Caco-2 (cell line): ENCODE results near the gene USP9X. TPM values are rescaled to one million over a fixed set of nuclear protein-coding genes. Genes with fewer than 3 reads are reported as not detected.
"Not testable (repeated sequence)": the region's sequence is repeated elsewhere in the genome, so short reads cannot be mapped to it uniquely, and the experiment has no call there.

Experiments used
- BruUV-seq: library from RNA; stranded (reverse); fragments of 400-500 nt; replicated peaks from 2 replicates; lab custom pipeline; 2021; lab: Mats Ljungman, UMichigan
- CTCF ChIA-PET: fragments of 300-600 bp; sonication (Branson Sonifier 250); formaldehyde crosslinking; loops from one replicate; lab custom pipeline; 2022; ENCODE audit warnings: antibody characterized with exemption; lab: Charles Lee
- POLR2A ChIA-PET: fragments of 300-600 bp; sonication (Branson Sonifier 250); formaldehyde crosslinking; loops from one replicate; lab custom pipeline; 2022; ENCODE audit warnings: antibody characterized with exemption; lab: Charles Lee
- DNase-seq, 2 experiments: peaks; one replicate each; pipeline versions ENCODE4 v3.0.0 to v3.0.0-alpha.2; 2020 to 2022
- H3K27me3 ChIP-seq: replicated peaks from 2 replicates; pipeline ENCODE4 v1.6.0; 2011; ENCODE audit warnings: low read length; ENCODE audit not compliant: control insufficient read depth, insufficient read depth
- H3K36me3 ChIP-seq: 2 replicates; pipeline ENCODE4 v1.5.1; 2011; ENCODE audit warnings: low read length; ENCODE audit not compliant: control insufficient read depth, insufficient read depth
- H3K4me1 ChIP-seq: fragments of 250-450 bp; sonication (Bioruptor Pico); 2 replicates; pipeline ENCODE4 v1.5.1; 2020; ENCODE audit warnings: mild to moderate bottlenecking
- H3K4me3 ChIP-seq: 2 replicates; pipeline ENCODE4 v1.5.1; 2011; ENCODE audit warnings: low read depth, mild to moderate bottlenecking, control low read depth, low read length
- H3K9me3 ChIP-seq: fragments of 250-450 bp; sonication (Bioruptor Pico); 2 replicates; pipeline ENCODE4 v1.5.1; 2020; ENCODE audit warnings: mild to moderate bottlenecking, moderate library complexity
- H3K27ac Mint-ChIP-seq: one replicate; pipeline ENCODE4 v1.8.0; 2022; ENCODE audit warnings: mixed read lengths; ENCODE audit not compliant: unreplicated experiment
- H3K27me3 Mint-ChIP-seq: one replicate; pipeline ENCODE4 v1.8.0; 2022; ENCODE audit warnings: mixed read lengths; ENCODE audit not compliant: insufficient read depth, unreplicated experiment
- H3K36me3 Mint-ChIP-seq: one replicate; pipeline ENCODE4 v1.8.0; 2022; ENCODE audit warnings: mild to moderate bottlenecking, mixed read lengths; ENCODE audit not compliant: insufficient read depth, unreplicated experiment
- H3K4me1 Mint-ChIP-seq: one replicate; pipeline ENCODE4 v1.8.0; 2022; ENCODE audit warnings: low read depth, mixed read lengths; ENCODE audit not compliant: unreplicated experiment
- H3K4me3 Mint-ChIP-seq: one replicate; pipeline ENCODE4 v1.8.0; 2022; ENCODE audit warnings: mild to moderate bottlenecking, moderate library complexity, mixed read lengths; ENCODE audit not compliant: unreplicated experiment
- H3K9me3 Mint-ChIP-seq: one replicate; pipeline ENCODE4 v1.8.0; 2022; ENCODE audit warnings: mixed read lengths; ENCODE audit not compliant: unreplicated experiment
- intact Hi-C: fragments of 100-400 bp; cut with micrococcal nuclease; formaldehyde crosslinking; loops from one replicate; pipeline ENCODE4 v1.10.0; 2022; ENCODE audit not compliant: unreplicated experiment
- total RNA-seq: library from RNA; stranded (reverse); gene quantifications from 2 replicates; pipeline ENCODE4 v1.2.3, GENCODE V29; 2022
- TF ChIP-seq, protein P1 (sequence below), 2 experiments: fragments of 200-600 bp in 1 of 2; IDR thresholded peaks; 1 replicate in 1 of 2; 2 replicates in 1 of 2; pipeline versions ENCODE4 v1.5.1 to v1.8.0; 2011 to 2022; ENCODE audit warnings: antibody characterized with exemption in 1 of 2, control low read depth in 1 of 2, inconsistent platforms in 1 of 2, low read depth in 1 of 2, low read length in 1 of 2, mild to moderate bottlenecking in 1 of 2, moderate library complexity in 1 of 2; ENCODE audit not compliant: insufficient read depth in 1 of 2, severe bottlenecking in 1 of 2, unreplicated experiment in 1 of 2

USP9X gene
- total RNA-seq, 1 experiment from 2014 or later = 73.7 TPM

DNA sequence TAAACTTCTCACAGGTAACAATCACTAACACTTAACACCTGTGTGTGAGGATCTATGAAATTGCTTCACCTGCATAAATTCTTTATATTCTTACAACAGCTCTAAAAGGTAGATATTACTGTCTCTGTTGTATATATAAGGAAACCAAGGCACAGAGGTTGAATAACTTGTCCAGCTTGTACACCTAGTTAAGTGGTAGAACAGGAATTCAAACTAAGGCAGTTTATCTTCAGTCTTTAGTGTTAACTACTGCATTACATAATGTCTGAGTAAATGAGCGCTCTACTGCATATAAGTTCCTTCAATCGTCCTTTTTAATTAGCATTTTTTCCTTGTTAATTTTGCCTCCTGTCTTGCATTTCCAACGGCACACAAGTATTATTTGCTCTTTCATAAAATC lies 15.0 kb downstream of the USP9X start:
- Histone ChIP-seq H3K9me3 (no peaks in the 10 kb centered on the region), H3K4me1 (peaks cover 6% of the 10 kb centered on the region), H3K4me3 (no peak overlapping the region), H3K36me3 (no peaks in the 10 kb centered on the region), H3K27me3 (no peaks in the 10 kb centered on the region)
- H3K27me3 Mint-ChIP-seq = no peaks in the 10 kb centered on the region
- H3K36me3 Mint-ChIP-seq = peaks cover 11% of the 10 kb centered on the region
- no peak overlapping the region for H3K27ac Mint-ChIP-seq
- no TSS peak for BruUV-seq
- peaks cover 7% of the 10 kb centered on the region for H3K4me1 Mint-ChIP-seq
- CTCF ChIA-PET = no interaction called here
- TF ChIP-seq, protein P1, sequence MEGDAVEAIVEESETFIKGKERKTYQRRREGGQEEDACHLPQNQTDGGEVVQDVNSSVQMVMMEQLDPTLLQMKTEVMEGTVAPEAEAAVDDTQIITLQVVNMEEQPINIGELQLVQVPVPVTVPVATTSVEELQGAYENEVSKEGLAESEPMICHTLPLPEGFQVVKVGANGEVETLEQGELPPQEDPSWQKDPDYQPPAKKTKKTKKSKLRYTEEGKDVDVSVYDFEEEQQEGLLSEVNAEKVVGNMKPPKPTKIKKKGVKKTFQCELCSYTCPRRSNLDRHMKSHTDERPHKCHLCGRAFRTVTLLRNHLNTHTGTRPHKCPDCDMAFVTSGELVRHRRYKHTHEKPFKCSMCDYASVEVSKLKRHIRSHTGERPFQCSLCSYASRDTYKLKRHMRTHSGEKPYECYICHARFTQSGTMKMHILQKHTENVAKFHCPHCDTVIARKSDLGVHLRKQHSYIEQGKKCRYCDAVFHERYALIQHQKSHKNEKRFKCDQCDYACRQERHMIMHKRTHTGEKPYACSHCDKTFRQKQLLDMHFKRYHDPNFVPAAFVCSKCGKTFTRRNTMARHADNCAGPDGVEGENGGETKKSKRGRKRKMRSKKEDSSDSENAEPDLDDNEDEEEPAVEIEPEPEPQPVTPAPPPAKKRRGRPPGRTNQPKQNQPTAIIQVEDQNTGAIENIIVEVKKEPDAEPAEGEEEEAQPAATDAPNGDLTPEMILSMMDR (IDR thresholded peaks at IDR 0.05; ENCODE audit: insufficient read depth in 1 of 2, low read depth in 1 of 2, low read length in 1 of 2, severe bottlenecking in 1 of 2, unreplicated experiment in 1 of 2) = no peak
- no peak overlapping the region for H3K4me3 Mint-ChIP-seq
- no peak for DNase-seq
- no peaks in the 10 kb centered on the region for H3K9me3 Mint-ChIP-seq
- POLR2A ChIA-PET = no interaction called here
- intact Hi-C loops = no loop called here

DNA sequence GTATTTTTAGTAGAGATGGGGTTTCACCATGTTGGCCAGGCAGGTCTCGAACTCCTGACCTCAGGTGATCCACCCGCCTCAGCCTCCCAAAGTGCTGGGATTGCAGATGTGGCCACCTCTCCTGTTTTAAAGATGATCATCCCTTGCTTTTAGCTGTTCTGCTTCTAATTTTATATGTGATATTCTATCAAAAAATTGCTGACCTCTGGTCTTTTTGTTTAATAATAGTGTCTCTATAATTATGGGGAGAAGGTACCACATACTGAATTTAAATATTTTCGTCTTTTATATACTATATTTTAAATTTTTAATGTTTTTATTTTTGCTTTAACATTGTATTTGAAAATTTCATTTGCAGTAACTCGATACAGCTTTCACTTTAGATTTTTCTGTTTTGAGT lies 15.6 kb downstream of the USP9X start:
- Histone ChIP-seq H3K36me3 (no peaks in the 10 kb centered on the region), H3K9me3 (no peaks in the 10 kb centered on the region), H3K27me3 (no peaks in the 10 kb centered on the region), H3K4me3 (no peak overlapping the region), H3K4me1 (peaks cover 3% of the 10 kb centered on the region; the same call in 1 of the 2 replicates)
- H3K9me3 Mint-ChIP-seq = no peaks in the 10 kb centered on the region
- no peak overlapping the region for H3K27ac Mint-ChIP-seq
- H3K4me1 Mint-ChIP-seq = peaks cover 1% of the 10 kb centered on the region
- DNase-seq = no peak
- ChIA-PET POLR2A (no interaction called here), CTCF (no interaction called here)
- no peak overlapping the region for H3K4me3 Mint-ChIP-seq
- TF ChIP-seq, protein P1 (IDR thresholded peaks at IDR 0.05; ENCODE audit: insufficient read depth in 1 of 2, low read depth in 1 of 2, low read length in 1 of 2, severe bottlenecking in 1 of 2, unreplicated experiment in 1 of 2) = no peak
- intact Hi-C loops = no loop called here
- no peaks in the 10 kb centered on the region for H3K27me3 Mint-ChIP-seq
- H3K36me3 Mint-ChIP-seq = peaks cover 11% of the 10 kb centered on the region
- no TSS peak for BruUV-seq

DNA sequence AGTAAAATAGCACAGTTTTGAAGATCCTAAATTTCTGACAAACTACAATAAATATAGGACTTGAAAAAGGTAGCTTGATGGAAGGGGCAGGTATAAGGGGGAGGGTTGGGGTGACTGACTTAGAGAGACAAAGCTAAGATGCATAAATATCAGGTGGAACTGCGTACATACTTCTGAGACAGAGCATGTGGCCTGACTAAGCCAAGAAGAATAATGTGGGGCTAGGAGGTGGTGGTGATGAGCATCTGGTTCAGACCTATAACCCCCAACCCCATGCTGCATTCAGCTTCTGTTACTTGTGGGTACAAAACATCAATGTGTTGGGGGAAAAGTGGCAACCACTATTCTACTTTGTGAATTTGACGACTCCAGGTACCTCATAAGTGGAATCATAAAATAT lies 19.8 kb downstream of the USP9X start:
- Mint-ChIP-seq H3K27me3 (no peaks in the 10 kb centered on the region), H3K4me3 (no peak overlapping the region), H3K36me3 (peaks cover 10% of the 10 kb centered on the region), H3K27ac (no peak overlapping the region), H3K4me1 (peaks cover 21% of the 10 kb centered on the region), H3K9me3 (no peaks in the 10 kb centered on the region)
- intact Hi-C loops = no loop called here
- TF ChIP-seq, protein P1 (IDR thresholded peaks at IDR 0.05; ENCODE audit: insufficient read depth in 1 of 2, low read depth in 1 of 2, low read length in 1 of 2, severe bottlenecking in 1 of 2, unreplicated experiment in 1 of 2) = no peak
- H3K9me3 ChIP-seq = no peaks in the 10 kb centered on the region
- H3K4me3 ChIP-seq = no peak overlapping the region
- CTCF ChIA-PET = interaction anchor here (0.9 kb wide), 1 partner anchor 10 kb away, joined by 3 read pairs; no protein-coding TSS in a partner anchor
- H3K27me3 ChIP-seq = no peaks in the 10 kb centered on the region
- POLR2A ChIA-PET = no interaction called here
- peaks cover 6% of the 10 kb centered on the region; the same call in 1 of the 2 replicates for H3K4me1 ChIP-seq
- BruUV-seq = no TSS peak
- no peaks in the 10 kb centered on the region for H3K36me3 ChIP-seq
- DNase-seq = no peak

DNA sequence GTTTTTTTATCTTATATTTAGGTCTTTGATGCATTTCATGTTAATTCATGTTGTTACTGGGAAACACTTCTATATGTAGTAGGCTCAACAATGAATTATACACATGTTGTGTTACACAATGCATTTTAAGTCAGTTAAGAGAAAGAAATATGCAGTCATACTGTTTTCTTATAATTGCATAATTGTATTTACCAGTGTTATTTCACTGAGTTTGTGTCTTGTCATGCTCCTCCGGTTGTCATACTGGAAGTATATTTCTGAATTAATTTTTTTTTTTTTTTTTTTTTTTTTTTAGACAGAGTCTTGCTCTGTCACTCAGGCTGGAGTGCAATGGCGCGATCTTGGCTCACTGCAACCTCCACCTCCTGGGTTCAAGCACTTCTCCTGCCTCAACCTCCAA lies 21.0 kb downstream of the USP9X start:
- H3K27me3 Mint-ChIP-seq, H3K9me3 ChIP-seq, H3K36me3 Mint-ChIP-seq, BruUV-seq, H3K4me3 Mint-ChIP-seq, H3K27me3 ChIP-seq, H3K4me1 ChIP-seq, H3K4me3 ChIP-seq, POLR2A ChIA-PET, intact Hi-C loops, DNase-seq, CTCF ChIA-PET, H3K9me3 Mint-ChIP-seq, H3K27ac Mint-ChIP-seq, H3K36me3 ChIP-seq: not testable (repeated sequence)
- H3K4me1 Mint-ChIP-seq = peaks cover 32% of the 10 kb centered on the region
